Activated CD8-positive, alpha-beta T cell treated with anti-CD3 and anti-CD28 coated beads for 36 hours (primary cell): ENCODE results near the gene COPZ1. TPM values are rescaled to one million over a fixed set of nuclear protein-coding genes. Genes with fewer than 3 reads are reported as not detected.

ENCODE experiments used
- ATAC-seq: fragments of 200-7000 bp; cut with Tn5 transposase; one replicate; pipeline ENCODE4 v1.10.0; 2021; ENCODE audit warnings: mild to moderate bottlenecking, moderate library complexity
- CTCF ChIA-PET: fragments of 350-600 bp; sonication (Branson Sonifier 250); formaldehyde crosslinking; loops from one replicate; lab custom pipeline; 2021; ENCODE audit warnings: antibody characterized with exemption; lab: Charles Lee
- POLR2A ChIA-PET: fragments of 350-600 bp; sonication (Branson Sonifier 250); formaldehyde crosslinking; loops from one replicate; lab custom pipeline; 2021; ENCODE audit warnings: antibody characterized with exemption; lab: Charles Lee
- DNase-seq: peaks from one replicate; pipeline ENCODE4 v3.0.0-alpha.2; 2020
- H3K27ac Mint-ChIP-seq: one replicate; pipeline ENCODE4 v1.8.0; 2021; ENCODE audit warnings: mild to moderate bottlenecking, mixed read lengths
- H3K27me3 Mint-ChIP-seq: one replicate; pipeline ENCODE4 v1.8.0; 2021; ENCODE audit warnings: mixed read lengths
- H3K36me3 Mint-ChIP-seq: one replicate; pipeline ENCODE4 v1.8.0; 2021; ENCODE audit warnings: low read depth, mixed read lengths
- H3K4me1 Mint-ChIP-seq: one replicate; pipeline ENCODE4 v1.8.0; 2021; ENCODE audit warnings: low read depth, mixed read lengths
- H3K4me3 Mint-ChIP-seq: one replicate; pipeline ENCODE4 v1.8.0; 2021; ENCODE audit warnings: mild to moderate bottlenecking, moderate library complexity, mixed read lengths
- H3K9me3 Mint-ChIP-seq: one replicate; pipeline ENCODE4 v1.8.0; 2021; ENCODE audit warnings: mixed read lengths
- CTCF ChIP-seq: fragments of 200-600 bp; IDR thresholded peaks from one replicate; pipeline ENCODE4 v1.8.0; 2022; ENCODE audit warnings: antibody characterized with exemption, mild to moderate bottlenecking
- intact Hi-C: fragments of 100-400 bp; cut with micrococcal nuclease; formaldehyde crosslinking; loops from one replicate; pipeline ENCODE4 v1.10.0; 2022
- total RNA-seq, 2 experiments: library from RNA; stranded (reverse); gene quantifications; one replicate each; pipeline ENCODE4 v1.2.3, GENCODE V29; 2021

Gene COPZ1
- total RNA-seq, 2 experiments from 2014 or later: 75.8 to 78.4 TPM

- TF ChIP-seq CTCF: no peak
- ChIA-PET POLR2A (interaction anchor here (0.6 to 1.8 kb wide), 7 partner anchors 9 to 160 kb away, joined by 3 to 5 read pairs (median 4); no protein-coding TSS in a partner anchor), CTCF (interaction anchor here (0.6 to 7.9 kb wide), 65 partner anchors 8 to 755 kb away, joined by 3 to 79 read pairs (median 5); partner anchors contain the start of genes COPZ1, NCKAP1L and NFE2)
- Mint-ChIP-seq H3K27ac (no peak overlapping the region), H3K4me3 (peak overlapping the region; percentile 42), H3K4me1 (peaks cover 15% of the 10 kb centered on the region), H3K36me3 (no peaks in the 10 kb centered on the region), H3K27me3 (no peaks in the 10 kb centered on the region), H3K9me3 (no peaks in the 10 kb centered on the region)
- DNase-seq (no peak), ATAC-seq (no peak)
- intact Hi-C loops: no loop called here
Measured at GRCh38 chr12:54378796-54379397, 54.0 kb downstream of the COPZ1 start.

GRCh38 chr12:54379398-54380201 is 54.7 kb downstream of the COPZ1 start:
- intact Hi-C loops: loop anchor here (5.0 kb wide), 1 partner anchor 87 kb away; no protein-coding TSS in a partner anchor
- Mint-ChIP-seq H3K36me3 (no peaks in the 10 kb centered on the region), H3K4me1 (peaks cover 11% of the 10 kb centered on the region), H3K9me3 (no peaks in the 10 kb centered on the region), H3K27ac (no peak overlapping the region), H3K4me3 (peak overlapping the region; percentile 42), H3K27me3 (no peaks in the 10 kb centered on the region)
- ATAC-seq (peak; percentile 94), DNase-seq (peak; percentile 93)
- POLR2A ChIA-PET: interaction anchor here (0.6 to 1.8 kb wide), 8 partner anchors 9 to 161 kb away, joined by 3 to 5 read pairs (median 4); no protein-coding TSS in a partner anchor
- CTCF ChIA-PET: interaction anchor here (0.6 to 7.9 kb wide), 73 partner anchors 8 to 756 kb away, joined by 3 to 79 read pairs (median 5); partner anchors contain the start of genes COPZ1, NCKAP1L and NFE2
- TF ChIP-seq CTCF: peak; percentile 100

- no peak overlapping the region for H3K27ac Mint-ChIP-seq
- intact Hi-C loops: loop anchor here (5.0 kb wide), 1 partner anchor 89 kb away; no protein-coding TSS in a partner anchor
- ATAC-seq (no peak), DNase-seq (no peak)
- no peak for TF ChIP-seq CTCF
- no peaks in the 10 kb centered on the region for H3K9me3 Mint-ChIP-seq
- peaks cover 11% of the 10 kb centered on the region for H3K4me1 Mint-ChIP-seq
- ChIA-PET CTCF (interaction anchor here (1.1 to 7.9 kb wide), 25 partner anchors 9 to 173 kb away, joined by 3 to 79 read pairs (median 18); no protein-coding TSS in a partner anchor), POLR2A (no interaction called here)
- no peaks in the 10 kb centered on the region for H3K27me3 Mint-ChIP-seq
- H3K4me3 Mint-ChIP-seq: no peak overlapping the region
- H3K36me3 Mint-ChIP-seq: no peaks in the 10 kb centered on the region
Measured at GRCh38 chr12:54381136-54381535, 56.2 kb downstream of the COPZ1 start.

GRCh38 chr12:54383041-54383609 is 58.2 kb downstream of the COPZ1 start:
- ChIA-PET CTCF (interaction anchor here (0.9 to 7.9 kb wide), 9 partner anchors 10 to 167 kb away, joined by 3 to 74 read pairs (median 5); no protein-coding TSS in a partner anchor), POLR2A (interaction anchor here (1.5 kb wide), 1 partner anchor 55 kb away, joined by 3 read pairs; no protein-coding TSS in a partner anchor)
- intact Hi-C loops: loop anchor here (5.0 kb wide), 1 partner anchor 91 kb away; no protein-coding TSS in a partner anchor
- no peak overlapping the region for H3K27ac Mint-ChIP-seq
- H3K9me3 Mint-ChIP-seq: no peaks in the 10 kb centered on the region
- peaks cover 14% of the 10 kb centered on the region for H3K4me1 Mint-ChIP-seq
- no peaks in the 10 kb centered on the region for H3K27me3 Mint-ChIP-seq
- H3K36me3 Mint-ChIP-seq: no peaks in the 10 kb centered on the region
- peak; percentile 77 for ATAC-seq
- H3K4me3 Mint-ChIP-seq: no peak overlapping the region
- TF ChIP-seq CTCF: no peak
- DNase-seq: peak; percentile 61
